HFF-Myc (cell line): ENCODE measurements around the gene PTHLH.

ENCODE experiments used
- DNase-seq: peaks from one replicate; pipeline ENCODE4 v3.0.0-alpha.2; 2011; ENCODE audit warnings: low read depth; ENCODE audit errors: extremely low read depth
- H3K4me3 ChIP-seq: replicated peaks from 2 replicates; pipeline ENCODE4 v1.5.1; 2011; ENCODE audit warnings: low read depth, mild to moderate bottlenecking, control low read depth, low read length
- TF ChIP-seq, protein P1 (sequence below): IDR thresholded peaks from 2 replicates; pipeline ENCODE4 v1.5.1; 2012; ENCODE audit warnings: mild to moderate bottlenecking, low read depth, low read length, control low read depth; ENCODE audit errors: missing control alignments

PTHLH gene

DNA sequence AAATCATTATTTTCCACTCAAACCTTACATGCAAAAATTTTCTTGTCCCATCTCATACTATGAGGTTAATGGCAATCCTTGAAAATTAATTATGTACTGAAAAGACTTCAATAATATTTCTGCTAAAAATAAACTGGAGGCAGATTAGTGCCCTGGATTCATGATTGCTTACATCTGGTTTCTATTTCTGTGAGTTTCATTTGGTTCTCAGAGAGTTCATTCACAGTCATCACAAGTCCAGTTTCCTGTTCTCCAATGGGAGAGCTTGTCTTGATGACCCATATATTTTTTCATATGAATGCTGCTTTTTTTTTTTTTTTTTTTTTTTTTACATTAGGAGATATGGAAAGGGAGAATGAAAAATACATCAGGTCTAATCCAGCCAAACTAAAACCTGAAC, 6.6 kb upstream of the PTHLH start:
- TF ChIP-seq, protein P1, sequence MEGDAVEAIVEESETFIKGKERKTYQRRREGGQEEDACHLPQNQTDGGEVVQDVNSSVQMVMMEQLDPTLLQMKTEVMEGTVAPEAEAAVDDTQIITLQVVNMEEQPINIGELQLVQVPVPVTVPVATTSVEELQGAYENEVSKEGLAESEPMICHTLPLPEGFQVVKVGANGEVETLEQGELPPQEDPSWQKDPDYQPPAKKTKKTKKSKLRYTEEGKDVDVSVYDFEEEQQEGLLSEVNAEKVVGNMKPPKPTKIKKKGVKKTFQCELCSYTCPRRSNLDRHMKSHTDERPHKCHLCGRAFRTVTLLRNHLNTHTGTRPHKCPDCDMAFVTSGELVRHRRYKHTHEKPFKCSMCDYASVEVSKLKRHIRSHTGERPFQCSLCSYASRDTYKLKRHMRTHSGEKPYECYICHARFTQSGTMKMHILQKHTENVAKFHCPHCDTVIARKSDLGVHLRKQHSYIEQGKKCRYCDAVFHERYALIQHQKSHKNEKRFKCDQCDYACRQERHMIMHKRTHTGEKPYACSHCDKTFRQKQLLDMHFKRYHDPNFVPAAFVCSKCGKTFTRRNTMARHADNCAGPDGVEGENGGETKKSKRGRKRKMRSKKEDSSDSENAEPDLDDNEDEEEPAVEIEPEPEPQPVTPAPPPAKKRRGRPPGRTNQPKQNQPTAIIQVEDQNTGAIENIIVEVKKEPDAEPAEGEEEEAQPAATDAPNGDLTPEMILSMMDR, result no peak
- DNase-seq, result no peak
- no peak overlapping the region for H3K4me3 ChIP-seq

DNA sequence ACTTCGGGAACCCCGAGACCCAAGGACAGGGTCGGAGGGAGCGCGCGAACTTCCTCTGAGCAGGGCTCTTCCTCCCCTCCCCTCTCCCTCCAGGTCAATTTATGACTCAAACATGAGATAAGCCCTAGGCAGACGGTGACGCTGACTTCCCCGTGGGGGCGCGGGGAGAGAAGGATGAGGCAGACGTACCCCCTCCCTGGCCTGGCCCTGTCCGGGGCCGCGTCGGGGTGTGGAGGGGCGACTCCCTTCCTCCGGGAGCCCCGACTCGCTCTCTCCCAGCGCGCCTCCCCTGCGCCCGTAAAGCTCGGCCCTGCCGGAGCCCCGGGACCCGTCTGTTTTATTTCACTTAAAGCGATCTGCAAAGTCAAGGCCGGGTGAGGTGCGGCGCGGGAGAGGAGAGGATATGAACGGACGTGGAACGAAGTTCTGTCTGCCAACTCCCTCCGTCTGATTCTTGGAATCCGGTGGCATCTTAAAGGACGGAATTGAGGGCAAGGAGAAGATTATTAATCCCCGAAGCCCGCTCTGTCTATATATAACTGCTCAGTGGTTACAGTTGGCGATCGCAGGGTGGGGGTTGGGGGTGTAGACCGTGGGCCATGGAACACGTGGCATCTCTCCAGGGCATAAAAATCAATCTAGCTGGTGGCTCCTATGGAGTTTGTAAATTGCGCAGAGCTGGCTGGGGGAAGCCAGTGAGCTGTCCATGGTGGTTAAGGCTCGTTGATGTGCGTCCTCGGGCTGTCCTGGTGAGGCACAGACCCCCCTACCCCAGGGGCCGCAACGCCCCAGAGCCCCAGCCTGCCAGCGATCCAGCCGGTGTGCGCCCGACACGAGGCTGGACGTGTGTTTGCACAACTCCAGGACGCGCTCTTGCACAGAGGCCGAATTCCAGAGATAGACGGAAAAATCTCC, 2.9 kb upstream of the PTHLH start:
- no peak for DNase-seq
- TF ChIP-seq, protein P1, result no peak
- peak overlapping the region; percentile 35 for H3K4me3 ChIP-seq

DNA sequence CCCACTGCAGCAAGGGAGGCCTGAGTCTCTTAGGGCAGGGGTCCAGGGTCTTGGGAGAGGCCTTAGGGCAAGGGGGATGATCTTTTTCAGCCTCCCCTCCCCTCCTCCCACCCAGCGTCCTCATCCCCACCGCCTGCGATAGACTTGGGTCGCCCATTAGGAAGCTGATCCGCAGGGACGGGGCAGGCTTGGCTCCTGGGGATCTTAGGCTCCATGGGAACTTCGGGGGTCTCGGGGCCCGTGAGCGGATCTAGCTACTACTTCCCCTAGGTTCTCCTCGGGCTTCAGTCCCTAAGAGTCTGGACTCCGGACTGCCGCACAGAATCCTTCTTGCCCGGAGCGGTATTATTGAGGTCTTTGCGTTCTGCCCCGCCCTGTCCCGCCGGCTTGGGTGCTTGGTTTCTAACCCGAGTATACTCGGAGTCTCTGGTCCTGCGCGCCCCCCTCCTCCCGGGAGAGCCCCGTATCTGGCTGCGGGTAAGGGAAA, 2.2 kb upstream of the PTHLH start:
- DNase-seq, result no peak
- H3K4me3 ChIP-seq, result peak overlapping the region; percentile 35
- TF ChIP-seq, protein P1, result no peak

DNA sequence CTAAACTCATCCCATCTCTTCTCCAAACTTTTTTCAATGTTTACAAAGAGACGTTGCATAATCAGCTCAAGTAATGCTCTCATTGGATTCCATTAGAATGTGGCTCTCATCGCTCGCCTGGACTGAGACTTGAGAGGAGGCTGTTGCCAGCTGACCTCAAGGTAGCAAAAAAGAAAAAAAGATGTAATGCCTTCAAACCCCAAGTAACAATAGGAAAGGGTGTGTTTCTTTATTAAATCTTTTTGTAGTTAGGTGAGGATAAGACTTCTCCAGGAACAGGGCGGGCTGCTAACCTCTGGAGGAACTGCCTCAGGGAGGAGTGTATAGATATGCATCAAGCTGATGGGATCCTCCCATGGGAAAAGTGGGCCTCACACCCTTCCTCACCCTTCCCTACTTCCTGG, 956 bp upstream of the PTHLH start:
- TF ChIP-seq, protein P1, result no peak
- DNase-seq, result no peak
- no peak overlapping the region for H3K4me3 ChIP-seq

GRCh38 chr12:27971606-27972005, 927 bp downstream of the PTHLH start:
- TF ChIP-seq, protein P1, result no peak
- no peak for DNase-seq
- H3K4me3 ChIP-seq, result no peak overlapping the region

DNA sequence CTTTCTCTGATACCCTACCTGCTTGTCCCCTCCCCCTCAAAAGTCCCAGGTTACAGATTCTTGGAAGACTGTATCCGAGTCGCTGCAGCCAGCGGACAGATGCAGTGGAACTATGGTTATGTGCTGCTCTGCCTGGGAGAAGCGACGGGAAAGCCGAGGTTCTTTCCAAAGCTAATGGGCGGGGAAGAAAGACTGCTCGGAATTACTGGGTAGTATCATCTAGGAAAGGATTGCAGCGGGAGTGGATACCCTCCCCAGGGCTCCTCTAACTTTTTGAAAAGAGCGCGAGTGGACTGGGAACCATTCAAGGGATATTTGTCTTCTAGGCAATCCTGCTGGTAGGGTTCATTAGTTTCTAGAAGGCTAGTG, 1.4 kb downstream of the PTHLH start:
- TF ChIP-seq, protein P1, result no peak
- no peak overlapping the region for H3K4me3 ChIP-seq
- no peak for DNase-seq
